Measurements from ENCODE around the gene SLC7A4.

DNA sequence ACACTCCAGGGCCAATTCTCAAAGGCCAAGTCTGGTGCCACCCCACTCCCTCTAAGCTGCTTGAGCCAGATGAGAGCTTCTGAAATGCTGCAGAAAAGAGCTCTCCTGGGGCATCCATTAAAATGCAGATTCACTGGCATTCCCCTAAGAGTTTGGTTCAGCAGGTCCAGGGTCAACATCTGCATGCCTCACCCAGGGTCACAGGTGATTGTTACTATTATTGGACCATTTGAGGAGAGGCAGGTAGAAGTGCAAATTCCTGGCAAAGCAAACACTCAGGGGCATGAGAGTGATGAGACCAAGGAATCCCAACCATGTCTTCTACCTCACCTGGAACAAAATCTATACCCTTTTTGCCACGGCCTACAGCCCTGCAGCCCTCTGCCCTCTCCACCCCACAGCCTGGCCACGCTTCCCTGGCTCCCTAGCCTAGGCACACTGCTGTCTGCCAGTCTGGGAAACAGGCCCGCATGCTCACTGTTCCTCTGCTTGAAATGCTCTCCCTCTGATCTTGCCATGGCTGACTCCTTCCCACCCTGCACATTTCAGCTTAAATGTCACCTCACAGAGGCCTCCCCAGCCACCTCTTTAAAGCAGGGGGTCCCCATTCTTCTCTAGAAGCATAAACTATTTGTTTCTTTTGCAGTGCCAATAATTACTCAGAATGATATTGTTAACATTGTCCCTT lies 21.8 kb downstream of the SLC7A4 start:
- TF ChIP-seq, protein P1, sequence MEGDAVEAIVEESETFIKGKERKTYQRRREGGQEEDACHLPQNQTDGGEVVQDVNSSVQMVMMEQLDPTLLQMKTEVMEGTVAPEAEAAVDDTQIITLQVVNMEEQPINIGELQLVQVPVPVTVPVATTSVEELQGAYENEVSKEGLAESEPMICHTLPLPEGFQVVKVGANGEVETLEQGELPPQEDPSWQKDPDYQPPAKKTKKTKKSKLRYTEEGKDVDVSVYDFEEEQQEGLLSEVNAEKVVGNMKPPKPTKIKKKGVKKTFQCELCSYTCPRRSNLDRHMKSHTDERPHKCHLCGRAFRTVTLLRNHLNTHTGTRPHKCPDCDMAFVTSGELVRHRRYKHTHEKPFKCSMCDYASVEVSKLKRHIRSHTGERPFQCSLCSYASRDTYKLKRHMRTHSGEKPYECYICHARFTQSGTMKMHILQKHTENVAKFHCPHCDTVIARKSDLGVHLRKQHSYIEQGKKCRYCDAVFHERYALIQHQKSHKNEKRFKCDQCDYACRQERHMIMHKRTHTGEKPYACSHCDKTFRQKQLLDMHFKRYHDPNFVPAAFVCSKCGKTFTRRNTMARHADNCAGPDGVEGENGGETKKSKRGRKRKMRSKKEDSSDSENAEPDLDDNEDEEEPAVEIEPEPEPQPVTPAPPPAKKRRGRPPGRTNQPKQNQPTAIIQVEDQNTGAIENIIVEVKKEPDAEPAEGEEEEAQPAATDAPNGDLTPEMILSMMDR (IDR thresholded peaks at IDR 0.05) = no peak
- TF ChIP-seq POLR2AphosphoS5 (IDR thresholded peaks at IDR 0.05) = no peak

All from upper lobe of left lung (tissue), 4 donors.